Activated naive CD4-positive, alpha-beta T cell treated with anti-CD3 and anti-CD28 coated beads, Interleukin-2, amount 50 U/mL, for 72 hours (primary cell): ENCODE results near the gene CTNND1. TPM values are rescaled to one million over a fixed set of nuclear protein-coding genes. Genes with fewer than 3 reads are reported as not detected.
A peak's percentile ranks its signal among the peaks of the same experiment; 100 is the strongest.

Experiments used
- ATAC-seq, 2 donors: fragments of 150-1000 bp; cut with Tn5 transposase; 2 replicates each; pipeline ENCODE4 v1.10.0; 2021; ENCODE audit warnings: mild to moderate bottlenecking in 2 of 2, moderate library complexity in 2 of 2
- DNase-seq, 2 donors: peaks; one replicate each; pipeline ENCODE4 v3.0.0; 2021 to 2022; ENCODE audit warnings: low spot score in 2 of 2
- H3K27ac Mint-ChIP-seq, 2 donors: one replicate each; pipeline ENCODE4 v1.8.0; 2022; ENCODE audit warnings: mild to moderate bottlenecking in 2 of 2, mixed read lengths in 2 of 2
- H3K36me3 Mint-ChIP-seq, 2 donors: one replicate each; pipeline ENCODE4 v1.8.0; 2022; ENCODE audit warnings: mixed read lengths in 2 of 2
- H3K9me3 Mint-ChIP-seq, 2 donors: one replicate each; pipeline ENCODE4 v1.8.0; 2022; ENCODE audit warnings: mixed read lengths in 2 of 2
- total RNA-seq, 2 donors: library from RNA; stranded (reverse); gene quantifications; one replicate each; pipeline ENCODE4 v1.2.3, GENCODE V29; 2022

Gene CTNND1
- total RNA-seq, 2 donors from 2014 or later, result 10.4 to 19.7 TPM

DNA sequence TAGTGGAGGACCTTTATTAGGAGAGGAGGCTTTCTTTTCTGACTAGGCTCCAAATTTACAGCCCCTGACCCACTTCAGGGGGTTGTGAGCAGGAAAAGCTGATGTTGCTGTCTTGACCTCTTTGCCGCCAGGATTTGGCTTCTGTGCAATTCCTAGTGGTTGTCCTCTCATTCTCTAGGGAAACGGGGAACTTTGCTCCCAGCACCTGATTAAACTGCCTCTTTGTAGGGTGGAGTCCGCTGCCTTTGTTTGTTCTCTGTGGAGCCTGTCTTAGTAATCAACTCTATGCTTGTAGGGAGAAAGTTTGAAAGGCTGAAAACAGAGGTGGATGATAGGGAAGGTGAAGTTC, 16.3 kb downstream of the CTNND1 start:
- no peaks in the 10 kb centered on the region for H3K9me3 Mint-ChIP-seq
- no peaks in the 10 kb centered on the region for H3K36me3 Mint-ChIP-seq
- DNase-seq (no peak), ATAC-seq (no peak)
- no peak overlapping the region for H3K27ac Mint-ChIP-seq

DNA sequence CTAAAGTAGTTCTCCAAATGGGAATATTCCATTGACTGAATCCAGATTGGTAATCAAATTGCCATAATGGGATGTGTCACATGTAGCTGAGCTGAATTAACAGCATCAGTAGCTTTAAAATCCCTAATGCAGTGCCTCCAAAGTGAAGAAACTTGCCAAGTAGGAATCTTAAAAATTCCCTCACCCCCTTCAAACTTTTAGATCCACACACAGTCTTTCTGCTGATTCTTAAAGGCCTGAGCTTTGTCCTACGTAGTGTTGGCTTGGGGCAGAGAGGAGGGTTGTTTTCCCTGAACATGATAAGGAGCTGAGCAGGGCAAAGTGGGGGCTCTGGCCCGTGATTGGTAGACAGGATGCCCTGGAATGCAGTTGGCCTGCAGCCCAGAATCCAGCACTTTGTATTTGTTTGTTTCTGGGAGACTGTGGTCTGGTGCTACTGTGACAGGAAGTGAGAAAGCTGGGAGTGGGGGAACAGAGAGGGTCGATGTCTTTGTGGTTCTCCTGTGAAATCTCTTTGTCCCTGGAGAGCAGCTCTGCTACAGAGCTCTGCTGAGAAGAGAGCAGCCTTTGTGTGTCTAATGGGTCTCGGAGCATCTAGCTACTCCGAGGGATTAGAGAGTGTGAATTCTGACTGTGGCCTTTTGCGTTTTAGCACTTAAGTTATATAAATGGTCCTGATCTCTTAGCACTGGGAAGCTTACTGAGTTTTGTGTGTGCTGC, 16.9 kb downstream of the CTNND1 start:
- no peak overlapping the region for H3K27ac Mint-ChIP-seq
- ATAC-seq (no peak), DNase-seq (no peak)
- no peaks in the 10 kb centered on the region for H3K9me3 Mint-ChIP-seq
- no peaks in the 10 kb centered on the region for H3K36me3 Mint-ChIP-seq

DNA sequence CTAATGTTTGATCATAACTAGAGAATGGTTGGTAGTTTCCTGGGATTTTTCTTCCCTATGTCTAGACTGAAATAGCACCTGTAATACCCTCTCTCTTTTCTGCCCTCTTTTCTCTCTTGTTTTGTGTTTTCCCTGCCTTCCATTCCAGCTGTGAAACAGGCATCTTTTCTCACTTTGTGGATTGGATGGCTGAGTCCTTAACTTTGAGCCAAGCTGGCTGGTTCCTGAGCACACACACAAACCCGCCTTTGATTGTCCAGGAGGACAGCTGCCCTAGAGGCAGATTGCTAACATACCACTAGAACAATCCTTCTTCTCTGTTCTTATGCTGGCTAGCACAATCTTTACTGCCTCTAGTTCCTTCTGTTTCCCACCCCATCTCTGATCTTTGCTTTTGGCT, 17.7 kb downstream of the CTNND1 start:
- no peak for ATAC-seq
- Mint-ChIP-seq H3K36me3 (no peaks in the 10 kb centered on the region), H3K27ac (no peak overlapping the region), H3K9me3 (no peaks in the 10 kb centered on the region)
- no peak for DNase-seq

DNA sequence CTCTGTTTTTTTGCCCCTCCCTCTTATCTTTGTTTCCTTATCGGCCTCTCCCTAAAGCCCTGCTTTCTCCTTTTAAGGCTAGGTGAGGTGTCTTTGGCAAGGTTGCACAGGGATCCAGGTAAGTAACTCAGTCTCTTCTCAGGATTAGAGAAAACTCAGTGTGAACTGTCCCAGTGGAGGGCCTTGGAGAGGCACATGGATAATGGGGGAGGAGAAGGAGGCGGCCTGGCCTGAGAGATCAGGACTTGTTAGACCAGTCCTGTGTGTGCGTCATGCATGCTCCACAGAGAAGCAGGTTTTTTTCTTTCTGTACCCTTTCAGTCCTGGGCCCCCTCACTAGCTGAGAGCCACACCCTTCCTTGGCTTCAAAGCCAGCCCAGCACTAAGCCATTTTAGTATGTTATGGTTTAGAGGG, 19.9 kb downstream of the CTNND1 start:
- no peaks in the 10 kb centered on the region for H3K36me3 Mint-ChIP-seq
- ATAC-seq (no peak), DNase-seq (no peak)
- no peaks in the 10 kb centered on the region for H3K9me3 Mint-ChIP-seq
- H3K27ac Mint-ChIP-seq, result peak overlapping the region in 1 of 2 donors; percentile 24

DNA sequence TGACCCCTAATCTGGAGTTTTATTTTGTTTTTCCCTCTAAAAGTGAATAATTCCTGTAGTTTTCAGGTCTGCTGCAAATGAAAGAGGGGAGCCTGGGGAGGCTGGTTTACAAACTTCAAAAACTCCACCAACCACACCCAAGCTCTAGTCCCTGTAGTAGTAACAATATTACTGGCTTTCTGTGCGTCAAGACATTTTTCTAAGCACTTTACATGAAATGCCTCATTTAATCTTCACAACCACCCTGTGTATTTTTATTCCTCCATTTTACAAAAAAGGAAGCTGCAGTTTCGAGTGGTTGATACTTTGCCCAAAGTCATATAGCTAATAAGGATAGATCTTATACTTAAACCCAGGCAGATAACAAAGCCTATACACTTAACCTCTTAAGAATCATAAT, 23.5 kb downstream of the CTNND1 start:
- Mint-ChIP-seq H3K36me3 (no peaks in the 10 kb centered on the region), H3K27ac (no peak overlapping the region), H3K9me3 (no peaks in the 10 kb centered on the region)
- no peak for ATAC-seq
- DNase-seq, result no peak

DNA sequence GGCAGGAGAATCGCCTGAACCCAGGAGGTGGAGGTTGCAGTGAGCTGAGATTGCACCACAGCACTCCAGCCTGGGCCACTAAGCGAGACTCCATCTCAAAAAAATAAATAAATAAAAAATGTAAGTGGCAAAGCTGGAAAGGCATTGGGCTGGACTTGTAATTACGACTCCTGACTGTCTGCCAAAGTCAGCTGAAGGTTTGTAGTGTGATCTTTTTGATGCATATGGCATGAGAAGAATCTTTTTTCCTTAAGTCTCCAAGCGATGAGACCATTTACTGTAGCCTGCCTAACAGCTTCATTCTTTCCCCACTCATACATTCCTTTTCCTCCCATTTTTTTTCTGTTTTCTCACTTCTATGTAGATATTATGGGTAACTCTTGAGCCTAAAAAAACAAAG, 24.8 kb downstream of the CTNND1 start:
- DNase-seq (no peak), ATAC-seq (no peak)
- Mint-ChIP-seq H3K27ac (no peak overlapping the region), H3K36me3 (no peaks in the 10 kb centered on the region), H3K9me3 (no peaks in the 10 kb centered on the region)

DNA sequence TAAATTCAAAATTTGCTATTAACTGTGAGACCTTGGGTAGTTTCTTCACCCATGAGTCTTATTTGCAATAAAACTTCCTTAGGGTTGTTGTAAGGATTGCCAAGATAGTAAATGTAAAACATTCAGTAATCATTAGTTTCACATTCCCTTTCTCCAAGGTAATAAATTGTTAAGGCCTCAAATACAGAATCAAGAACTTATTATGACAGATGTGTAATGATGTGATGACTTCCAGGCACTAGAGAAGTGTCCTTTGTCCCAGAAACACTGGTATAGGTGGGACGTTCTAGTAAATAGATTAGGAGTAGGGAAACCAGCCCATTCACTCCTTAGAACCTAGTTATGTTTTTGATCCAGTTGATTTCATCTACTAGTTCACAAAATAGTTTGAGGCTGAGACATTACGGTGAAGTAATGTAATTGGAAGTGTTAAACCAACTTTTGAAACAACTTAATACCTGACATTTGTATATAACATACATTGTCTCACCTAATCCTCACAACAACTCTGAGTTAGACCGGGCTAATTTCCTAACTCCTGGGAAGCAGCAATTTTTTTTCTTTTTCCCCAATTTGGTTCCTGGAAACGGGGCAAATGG, 25.5 kb downstream of the CTNND1 start:
- no peaks in the 10 kb centered on the region for H3K36me3 Mint-ChIP-seq
- DNase-seq, result no peak
- no peaks in the 10 kb centered on the region for H3K9me3 Mint-ChIP-seq
- no peak overlapping the region for H3K27ac Mint-ChIP-seq
- no peak for ATAC-seq

DNA sequence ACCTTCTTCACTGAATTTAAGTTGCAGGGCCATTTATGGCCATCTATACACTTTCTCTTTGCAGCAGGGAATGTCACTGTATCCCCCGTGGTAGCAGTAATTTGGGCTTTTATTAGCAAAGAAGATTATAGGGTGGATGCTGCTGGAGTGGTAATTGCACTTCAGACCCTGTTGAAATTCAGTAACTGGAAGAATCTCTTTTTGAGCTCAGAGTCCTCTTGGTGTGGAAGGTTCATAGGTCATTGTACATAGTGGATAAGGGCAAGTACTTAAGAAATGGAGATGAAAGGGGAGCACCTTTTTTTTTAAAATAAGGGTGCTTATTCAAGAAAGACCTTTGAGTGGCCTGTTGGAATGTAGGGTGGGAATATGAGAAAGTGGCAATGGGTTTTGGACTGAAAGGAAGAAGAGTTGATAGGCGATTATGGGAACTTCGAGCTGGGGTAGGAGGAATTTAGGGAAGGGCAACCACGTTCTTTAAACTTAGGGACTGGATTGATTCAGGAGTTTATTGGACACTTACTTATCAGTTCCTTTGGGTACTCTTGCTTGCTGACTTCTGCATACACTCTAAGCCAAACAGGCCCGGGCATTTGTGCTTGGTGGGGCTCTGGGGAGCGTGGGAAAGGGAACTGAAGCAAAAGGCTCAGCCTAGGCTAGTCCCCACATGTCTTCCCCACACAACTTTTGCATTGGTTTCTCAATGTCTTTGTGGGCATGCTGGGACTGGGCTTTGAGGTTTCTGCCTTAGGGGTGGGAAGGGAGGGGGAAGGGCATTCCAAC, 26.5 kb downstream of the CTNND1 start:
- Mint-ChIP-seq H3K9me3 (no peaks in the 10 kb centered on the region), H3K36me3 (no peaks in the 10 kb centered on the region), H3K27ac (no peak overlapping the region)
- ATAC-seq (no peak), DNase-seq (no peak)

DNA sequence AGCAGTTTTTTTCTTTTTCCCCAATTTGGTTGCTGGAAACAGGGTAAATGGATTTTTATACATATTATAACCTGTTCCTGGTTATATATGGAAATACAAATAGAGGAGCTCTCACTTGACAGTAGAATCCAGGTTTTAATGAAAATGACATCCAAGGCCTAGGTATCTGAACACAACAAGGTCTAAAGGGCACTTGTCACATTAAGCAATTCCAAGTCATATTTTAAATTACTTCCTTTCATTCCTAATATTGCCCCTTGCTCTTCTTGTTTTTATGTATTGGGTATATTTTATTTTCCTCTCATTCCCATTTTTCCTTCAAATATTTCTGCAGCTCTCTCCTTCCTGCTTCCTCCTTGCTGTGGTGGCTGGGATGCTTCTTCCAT, 27.1 kb downstream of the CTNND1 start:
- no peak overlapping the region for H3K27ac Mint-ChIP-seq
- ATAC-seq (no peak), DNase-seq (no peak)
- H3K9me3 Mint-ChIP-seq, result no peaks in the 10 kb centered on the region
- H3K36me3 Mint-ChIP-seq, result no peaks in the 10 kb centered on the region

DNA sequence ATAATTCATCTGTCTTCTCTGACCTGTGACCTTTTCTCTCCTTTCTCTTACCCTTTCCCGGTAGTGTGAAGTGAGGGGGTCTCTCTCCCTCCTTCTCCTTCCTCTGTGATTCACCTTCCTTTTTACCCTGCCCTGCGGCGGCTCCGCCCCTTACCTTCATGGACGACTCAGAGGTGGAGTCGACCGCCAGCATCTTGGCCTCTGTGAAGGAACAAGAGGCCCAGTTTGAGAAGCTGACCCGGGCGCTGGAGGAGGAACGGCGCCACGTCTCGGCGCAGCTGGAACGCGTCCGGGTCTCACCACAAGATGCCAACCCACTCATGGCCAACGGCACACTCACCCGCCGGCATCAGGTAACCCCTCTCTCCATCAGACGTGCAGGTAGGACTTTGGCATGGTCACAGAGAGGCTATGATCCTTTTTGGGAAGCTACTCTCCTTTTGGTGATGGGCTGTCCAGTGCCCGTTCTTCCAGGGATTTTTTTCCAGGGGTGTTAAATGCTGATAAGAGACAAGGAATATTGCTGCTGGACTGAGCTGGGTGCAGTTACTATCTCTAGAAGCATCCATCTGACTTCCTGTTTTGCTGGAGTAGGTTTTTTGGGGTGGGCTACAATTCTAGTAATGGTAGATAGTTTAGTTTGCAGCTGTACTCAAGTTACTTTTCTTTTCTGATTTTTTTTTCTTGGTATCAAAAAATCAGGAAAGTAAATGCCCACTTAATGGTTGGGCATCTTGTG, 29.9 kb downstream of the CTNND1 start:
- ATAC-seq (no peak), DNase-seq (no peak)
- no peaks in the 10 kb centered on the region for H3K9me3 Mint-ChIP-seq
- H3K27ac Mint-ChIP-seq, result peak overlapping the region in 1 of 2 donors; percentile 75
- no peaks in the 10 kb centered on the region for H3K36me3 Mint-ChIP-seq

DNA sequence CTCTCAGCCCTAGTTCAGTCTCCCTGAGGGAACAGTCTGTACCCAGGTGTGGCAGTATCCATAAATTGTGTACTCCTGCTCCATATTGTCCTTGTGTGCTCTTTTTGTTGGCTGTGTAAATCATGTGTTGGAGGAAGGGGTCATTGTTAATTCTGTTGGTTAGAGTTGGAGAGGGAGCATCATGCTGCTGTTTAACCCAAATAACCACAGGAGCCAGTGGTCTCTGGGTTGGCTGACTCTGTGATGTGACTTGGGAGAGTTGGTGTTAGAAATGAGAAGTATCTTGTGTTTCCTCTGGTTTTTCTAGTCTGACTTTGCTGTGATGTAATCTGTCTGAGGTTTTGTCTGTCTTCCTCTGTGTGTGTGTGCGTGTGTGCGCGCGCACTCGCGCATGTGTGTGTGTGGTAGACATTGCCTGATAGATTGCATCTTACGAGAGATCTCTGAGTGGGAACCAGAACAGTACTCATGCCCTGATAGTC, 30.5 kb downstream of the CTNND1 start:
- peak; percentile 72 to 80 for DNase-seq
- Mint-ChIP-seq H3K27ac (peak overlapping the region; percentile 75 to 84), H3K36me3 (no peaks in the 10 kb centered on the region)

DNA sequence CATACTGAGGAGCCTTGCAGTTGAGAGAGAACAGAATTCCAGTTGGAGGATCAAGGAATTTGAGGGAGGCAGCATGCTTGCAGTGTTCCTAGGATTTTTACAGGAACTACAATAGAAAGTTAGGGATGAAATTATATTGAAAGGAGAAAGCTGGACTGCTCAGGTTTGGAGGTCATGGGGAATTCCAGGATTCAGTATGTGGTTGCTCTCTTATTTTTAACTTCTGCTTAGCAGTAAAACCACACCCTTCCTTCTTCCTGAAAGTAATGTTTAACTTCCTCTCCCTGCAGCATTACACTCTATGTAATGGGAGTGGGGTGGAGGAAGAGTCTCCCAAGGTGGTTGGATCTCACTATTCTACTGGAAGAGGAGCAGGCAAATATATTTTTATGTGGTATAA, 31.3 kb downstream of the CTNND1 start:
- Mint-ChIP-seq H3K36me3 (no peaks in the 10 kb centered on the region), H3K27ac (peak overlapping the region; percentile 75 to 84), H3K9me3 (no peaks in the 10 kb centered on the region)
- DNase-seq (no peak), ATAC-seq (peak in 1 of 2 donors; percentile 5)

More for the DNA sequence above, 30.5 kb downstream of the CTNND1 start:
- ATAC-seq, result peak; percentile 95 to 98
- H3K9me3 Mint-ChIP-seq, result no peaks in the 10 kb centered on the region

DNA sequence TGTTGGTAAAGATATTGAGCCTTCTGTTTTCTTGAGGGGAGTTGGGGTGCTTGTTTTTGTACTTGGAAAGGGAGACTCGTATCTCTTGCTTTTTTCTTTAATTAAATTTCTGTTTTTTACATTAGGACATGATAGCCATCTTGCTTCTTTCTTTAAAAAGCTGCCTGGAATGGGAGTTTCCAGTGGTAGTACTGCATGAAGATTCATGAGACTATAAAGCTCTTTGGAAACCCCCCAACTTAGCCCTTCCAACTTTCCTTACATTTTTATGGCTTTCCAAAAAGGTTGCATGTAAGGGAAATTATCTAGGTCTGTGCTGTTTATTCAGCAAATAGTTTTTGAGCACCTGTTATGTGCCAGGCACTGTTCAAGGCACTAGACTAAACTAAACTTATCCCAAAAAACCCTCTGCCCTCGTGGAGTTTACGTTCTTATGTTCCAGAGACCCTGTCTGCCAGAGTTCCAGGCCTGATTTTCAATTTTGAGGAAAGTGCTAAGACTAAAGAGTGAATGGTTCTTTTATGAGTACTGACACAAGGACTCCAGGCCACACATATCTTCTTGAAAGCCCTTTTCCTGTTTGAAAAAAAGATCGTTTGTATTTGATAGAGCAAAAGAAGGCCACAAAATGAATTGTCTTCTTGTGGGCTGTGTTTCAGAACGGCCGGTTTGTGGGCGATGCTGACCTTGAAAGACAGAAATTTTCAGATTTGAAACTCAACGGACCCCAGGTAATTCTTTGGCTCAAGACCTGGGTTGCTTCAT, 31.9 kb downstream of the CTNND1 start:
- peak overlapping the region; percentile 33 to 75 for H3K27ac Mint-ChIP-seq
- no peaks in the 10 kb centered on the region for H3K9me3 Mint-ChIP-seq
- H3K36me3 Mint-ChIP-seq, result no peaks in the 10 kb centered on the region
- DNase-seq (no peak), ATAC-seq (no peak)

DNA sequence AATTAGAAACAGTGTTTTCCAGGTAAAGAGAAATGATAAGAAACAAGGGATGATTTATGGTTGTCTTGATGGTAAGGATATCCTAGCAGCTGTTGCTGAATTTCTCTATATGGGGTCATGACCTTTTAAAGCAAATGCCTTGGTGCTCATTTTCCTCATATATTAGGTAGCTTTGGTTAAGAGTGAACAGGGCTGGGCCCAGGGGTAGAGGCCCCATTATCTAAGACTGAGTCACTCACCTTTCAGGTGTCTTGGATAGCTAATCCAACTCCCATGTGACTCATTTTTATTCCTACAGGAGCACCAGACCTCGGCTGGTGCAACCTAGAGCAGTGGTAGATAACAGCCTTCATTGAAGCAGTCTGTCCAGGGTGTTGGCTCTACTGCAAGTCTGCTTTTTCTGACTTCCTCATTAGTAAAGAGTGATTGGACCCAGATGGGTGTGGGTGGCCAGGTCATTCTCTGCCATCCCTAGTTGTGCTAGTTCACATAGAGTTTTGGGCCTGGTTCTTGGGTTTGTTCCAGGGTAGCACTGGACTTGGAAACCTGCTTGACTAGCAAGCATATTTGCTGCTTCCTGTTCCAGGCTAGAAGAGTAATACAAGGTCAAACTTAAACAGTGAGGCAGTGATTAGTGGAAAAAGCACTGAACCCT, 37.4 kb downstream of the CTNND1 start:
- Mint-ChIP-seq H3K27ac (peak overlapping the region; percentile 67 to 72), H3K9me3 (no peaks in the 10 kb centered on the region), H3K36me3 (no peaks in the 10 kb centered on the region)
- ATAC-seq, result peak in 1 of 2 donors; percentile 26
- no peak for DNase-seq

DNA sequence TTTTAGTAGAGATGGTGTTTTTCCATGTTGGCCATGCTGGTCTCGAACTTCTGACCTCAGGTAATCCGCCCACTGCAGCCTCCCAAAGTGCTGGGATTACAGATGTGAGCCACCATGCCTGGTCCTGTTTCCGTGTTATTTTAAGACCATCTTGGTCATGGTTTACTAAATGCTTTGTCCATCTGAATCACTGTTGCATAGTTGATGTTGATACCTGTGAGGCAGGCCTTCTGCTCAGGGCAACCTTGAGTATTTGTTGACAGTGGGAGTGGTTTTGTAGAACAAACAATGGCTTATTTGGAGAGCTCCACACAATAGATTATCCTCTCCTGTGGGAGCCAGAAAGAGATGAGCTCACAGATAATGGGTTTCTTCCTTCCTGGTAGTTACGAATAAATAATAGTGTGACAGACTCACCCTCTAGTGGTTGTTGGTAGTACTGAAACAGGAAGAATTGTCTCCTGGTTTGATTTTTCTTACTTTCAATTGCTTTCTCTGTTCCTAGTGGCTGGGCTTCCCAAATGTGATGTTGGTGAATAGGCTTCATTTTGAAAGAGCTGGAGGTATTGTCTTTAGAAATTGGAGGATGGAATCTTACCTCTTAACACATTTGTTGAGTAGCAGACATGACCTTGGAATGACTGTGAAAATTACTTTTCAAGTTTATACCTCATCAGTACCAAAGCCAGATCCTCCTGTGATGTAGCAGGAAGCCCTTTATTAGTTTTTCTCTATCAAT, 39.0 kb downstream of the CTNND1 start:
- Mint-ChIP-seq H3K36me3 (no peaks in the 10 kb centered on the region), H3K27ac (peak overlapping the region in 1 of 2 donors; percentile 78), H3K9me3 (no peaks in the 10 kb centered on the region)
- ATAC-seq, result peak; percentile 86 to 91
- DNase-seq, result peak in 1 of 2 donors; percentile 31
